Smooth muscle cell of the brain vasculature (primary cell): ENCODE measurements around the gene CAMK1D.
"Not testable (repeated sequence)": the region's sequence is repeated elsewhere in the genome, so short reads cannot be mapped to it uniquely, and the experiment has no call there.

Source experiments
- DNase-seq: peaks from one replicate; pipeline ENCODE4 v3.0.0-alpha.2; 2012; ENCODE audit warnings: low read depth, low spot score

Gene CAMK1D

DNA sequence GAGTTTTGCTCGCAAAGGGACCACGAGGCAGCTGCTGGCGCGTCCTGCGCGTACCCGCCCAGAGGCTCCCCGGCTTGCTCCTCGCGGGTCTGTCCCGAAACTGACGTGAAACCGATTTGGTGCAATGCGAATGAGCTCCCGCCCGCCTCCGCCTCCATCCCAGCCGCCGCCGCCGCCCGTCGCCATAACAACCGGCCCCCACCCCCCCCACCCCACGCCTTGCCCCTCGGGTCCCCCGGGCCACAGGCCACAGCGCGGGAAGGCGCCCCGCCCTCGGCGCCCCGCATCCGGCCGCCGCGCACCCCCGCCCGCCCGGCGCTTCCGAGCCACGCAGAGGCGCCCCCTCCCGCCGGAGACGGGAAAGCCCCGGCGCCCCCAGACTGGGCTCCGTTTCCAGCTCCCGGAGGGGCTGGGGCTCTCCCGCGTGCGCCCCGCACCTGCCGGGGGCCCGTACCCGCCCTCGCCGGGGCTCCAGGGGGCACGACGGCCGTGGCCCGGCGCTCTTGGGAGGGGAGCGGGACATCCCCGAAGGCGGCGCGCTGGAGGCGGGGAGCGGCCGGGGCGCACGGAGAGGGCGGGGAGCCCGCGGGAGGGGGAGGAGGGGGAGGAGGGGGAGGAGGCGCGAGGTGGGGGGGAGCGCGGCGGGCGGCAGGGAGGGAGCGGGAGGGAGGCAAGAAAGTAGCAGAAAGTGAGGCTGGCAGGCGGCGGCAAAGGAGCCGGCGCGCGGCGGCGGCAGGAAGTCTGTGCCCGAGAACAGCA, at the start of gene CAMK1D:
Gene CAMK1D (plus strand): TSS at position 678 of the 759 bp plus-strand sequence.
- peak; percentile 17 for DNase-seq

DNA sequence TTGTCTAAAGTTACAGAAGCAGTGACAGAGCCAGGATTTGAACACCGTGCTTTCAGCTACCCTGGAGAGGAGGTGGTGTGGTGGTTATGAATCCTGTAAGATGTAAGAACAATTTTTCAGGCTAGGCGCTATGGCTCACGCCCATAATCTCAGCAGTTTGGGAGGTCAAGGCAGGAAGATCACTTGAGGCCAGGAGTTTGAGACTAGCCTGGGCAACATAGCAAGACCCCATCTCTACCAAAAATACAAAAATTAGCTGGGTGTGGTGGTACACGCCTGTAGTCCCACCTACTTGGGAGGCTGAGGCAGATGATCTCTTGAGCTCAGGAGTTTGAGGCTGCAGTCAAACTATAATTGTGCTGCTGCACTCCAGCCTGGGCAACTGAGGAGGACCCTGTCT, 48.3 kb upstream of the CAMK1D start:
- not testable (repeated sequence) for DNase-seq

DNA sequence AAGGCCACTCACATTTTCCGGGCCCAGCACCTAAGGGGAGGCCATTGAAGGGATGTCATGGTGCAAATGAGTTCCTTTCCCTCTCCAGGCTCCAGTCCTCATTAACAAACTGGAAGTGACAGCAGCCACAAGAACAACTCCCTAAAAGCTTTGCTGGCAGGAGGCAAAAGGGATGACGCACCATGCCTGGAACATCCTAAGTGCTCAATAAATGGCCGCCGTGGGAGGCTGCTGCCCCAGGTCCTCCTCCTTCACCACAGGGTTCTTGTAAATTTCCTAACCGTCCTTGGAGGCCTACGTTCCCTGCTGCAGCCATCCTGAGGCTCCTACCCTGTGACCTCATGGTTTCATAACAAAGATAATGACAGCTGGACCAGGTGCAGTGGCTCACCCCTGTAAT, 41.3 kb upstream of the CAMK1D start:
- no peak for DNase-seq

- DNase-seq = no peak
Measured at GRCh38 chr10:12308736-12309375, 40.5 kb upstream of the CAMK1D start.

DNA sequence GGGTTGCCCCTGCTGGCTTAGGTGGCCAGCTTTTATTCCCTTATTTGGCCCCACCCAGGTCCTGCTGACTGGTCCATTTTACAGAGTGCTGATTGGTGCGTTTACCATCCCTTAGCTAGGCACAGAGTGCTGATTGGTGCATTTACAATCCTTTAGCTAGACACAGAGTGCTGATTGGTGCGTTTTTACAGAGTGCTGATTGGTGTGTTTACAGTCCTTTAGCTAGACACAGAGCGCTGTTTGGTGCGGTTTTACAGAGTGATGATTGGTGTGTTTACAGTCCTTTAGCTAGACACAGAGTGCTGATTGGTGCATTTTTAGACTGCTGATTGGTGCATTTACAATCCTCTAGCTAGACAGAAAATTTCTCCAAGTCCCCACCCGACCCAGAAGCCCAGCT, 39.6 kb upstream of the CAMK1D start:
- DNase-seq = not testable (repeated sequence)

DNA sequence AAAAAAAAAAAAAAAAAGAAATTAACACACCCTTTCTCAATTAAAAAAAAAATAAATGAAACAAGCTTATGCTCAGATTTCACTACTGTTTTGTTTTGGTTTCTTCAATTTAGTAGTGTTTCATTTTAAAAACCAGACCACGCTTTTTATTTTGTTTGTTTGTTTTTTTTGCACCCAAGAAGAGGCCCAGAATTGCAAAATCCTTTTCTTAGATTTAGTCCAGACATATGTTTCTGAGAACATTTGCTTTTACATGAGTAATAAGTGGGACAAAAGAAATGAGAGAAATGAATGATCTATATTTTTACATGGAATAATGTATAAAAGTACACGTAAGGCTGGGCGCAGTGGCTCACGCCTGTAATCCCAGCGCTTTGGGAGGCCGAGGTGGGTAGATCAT, 34.5 kb upstream of the CAMK1D start:
- no peak for DNase-seq

- DNase-seq = no peak
Measured at GRCh38 chr10:12319076-12319475, 30.3 kb upstream of the CAMK1D start.

GRCh38 chr10:12320892-12321291, 28.5 kb upstream of the CAMK1D start:
- no peak for DNase-seq

DNA sequence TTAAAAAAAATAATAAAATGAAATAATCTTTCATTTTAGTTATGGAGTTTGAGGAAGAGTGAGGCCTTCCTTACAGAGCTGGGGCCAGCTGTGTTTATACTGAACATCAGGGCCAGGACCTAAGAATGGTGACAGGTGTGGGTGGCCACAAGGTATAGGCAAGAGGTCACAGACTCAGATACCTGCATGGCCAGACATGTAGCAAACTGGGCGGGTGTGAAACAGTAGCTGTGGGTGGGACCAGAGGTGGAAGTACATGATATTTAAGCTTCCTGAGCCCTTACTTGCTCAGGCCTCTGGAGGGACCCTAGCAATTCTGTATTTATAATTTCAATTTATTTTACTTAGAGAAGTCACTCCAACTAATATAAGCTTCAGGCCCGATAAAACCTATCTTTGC, 27.7 kb upstream of the CAMK1D start:
- no peak for DNase-seq

- DNase-seq = no peak
Measured at GRCh38 chr10:12322583-12323131, 26.7 kb upstream of the CAMK1D start.

DNA sequence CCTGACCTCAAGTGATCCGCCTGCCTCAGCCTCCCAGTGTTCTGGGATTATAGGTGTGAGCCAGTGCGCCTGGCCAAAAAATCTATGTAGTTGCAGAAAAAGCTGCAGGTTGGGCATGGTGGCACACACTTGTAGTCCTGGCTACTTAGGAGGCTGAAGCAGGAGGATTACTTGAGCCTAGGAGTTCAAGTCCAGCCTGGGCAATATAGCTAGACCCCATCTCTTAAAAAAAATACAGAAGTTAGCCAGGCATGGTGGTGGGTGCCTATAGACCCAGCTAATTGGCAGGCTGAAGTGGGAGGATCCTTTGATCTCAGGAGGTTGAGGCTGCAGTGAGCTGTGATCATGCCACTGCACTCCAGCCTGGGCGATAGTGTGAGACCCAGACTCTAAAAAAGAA, 24.8 kb upstream of the CAMK1D start:
- no peak for DNase-seq

GRCh38 chr10:12327074-12327473, 22.3 kb upstream of the CAMK1D start:
- no peak for DNase-seq

GRCh38 chr10:12327476-12327875, 21.9 kb upstream of the CAMK1D start:
- no peak for DNase-seq

GRCh38 chr10:12328312-12328711, 21.0 kb upstream of the CAMK1D start:
- not testable (repeated sequence) for DNase-seq

GRCh38 chr10:12332572-12333379, 16.6 kb upstream of the CAMK1D start:
- no peak for DNase-seq

DNA sequence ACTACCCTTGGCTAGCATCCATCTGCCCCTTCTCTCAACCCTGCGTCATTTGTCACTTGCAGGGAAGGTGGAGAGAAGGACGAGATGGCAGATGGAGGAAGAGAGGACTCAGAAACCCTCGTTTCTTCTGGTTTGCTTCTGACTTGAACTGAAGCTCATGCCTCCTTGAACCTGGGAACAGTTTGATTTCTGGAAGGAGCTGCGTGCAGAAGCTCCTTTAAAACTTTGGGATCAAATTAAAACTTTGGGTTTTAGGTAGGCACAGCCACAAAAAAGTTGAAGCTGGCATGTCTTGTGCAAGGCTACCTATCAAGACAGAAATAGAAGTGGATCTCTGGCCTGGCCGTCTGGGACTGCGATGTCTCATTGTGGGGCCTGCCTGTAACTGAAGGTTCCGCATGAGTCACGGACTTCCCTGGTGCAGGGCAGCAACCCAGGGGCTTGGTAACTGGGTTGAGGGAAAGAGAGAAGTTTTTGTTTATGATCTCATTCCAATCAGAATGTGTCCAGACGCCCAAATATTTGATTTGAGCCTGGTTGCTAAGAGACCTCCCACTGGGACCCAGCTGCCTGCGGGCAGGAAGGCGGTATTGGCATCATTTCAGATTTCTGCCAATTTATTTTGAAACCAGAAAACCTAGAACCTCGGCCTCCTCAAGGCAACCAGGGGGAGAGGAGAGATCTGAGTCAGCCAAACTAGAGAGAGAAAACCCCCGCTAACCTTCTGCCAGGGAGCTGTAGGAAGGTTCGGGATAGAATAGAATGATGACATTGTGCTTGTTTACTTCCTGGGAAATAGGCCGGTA, 15.8 kb upstream of the CAMK1D start:
- DNase-seq = peak; percentile 96

DNA sequence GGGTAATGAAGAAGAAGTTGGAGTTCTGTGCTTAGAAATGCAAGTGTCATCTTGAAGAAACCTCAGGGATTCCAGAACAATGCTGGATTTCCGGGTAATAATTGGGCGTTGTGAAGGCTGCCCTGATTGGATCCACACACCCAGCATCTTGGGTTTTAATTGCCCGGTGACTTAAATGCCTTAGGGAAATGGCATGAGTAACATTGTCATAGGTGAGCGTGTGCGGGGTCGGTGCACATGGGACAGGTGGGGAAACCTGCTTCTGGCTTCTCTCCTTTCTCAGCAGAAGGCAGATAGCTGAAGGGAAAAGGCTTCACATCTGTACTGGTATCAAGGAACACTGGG, 15.2 kb upstream of the CAMK1D start:
- DNase-seq = no peak

- DNase-seq = not testable (repeated sequence)
Measured at GRCh38 chr10:12335169-12335568, 14.2 kb upstream of the CAMK1D start.

DNA sequence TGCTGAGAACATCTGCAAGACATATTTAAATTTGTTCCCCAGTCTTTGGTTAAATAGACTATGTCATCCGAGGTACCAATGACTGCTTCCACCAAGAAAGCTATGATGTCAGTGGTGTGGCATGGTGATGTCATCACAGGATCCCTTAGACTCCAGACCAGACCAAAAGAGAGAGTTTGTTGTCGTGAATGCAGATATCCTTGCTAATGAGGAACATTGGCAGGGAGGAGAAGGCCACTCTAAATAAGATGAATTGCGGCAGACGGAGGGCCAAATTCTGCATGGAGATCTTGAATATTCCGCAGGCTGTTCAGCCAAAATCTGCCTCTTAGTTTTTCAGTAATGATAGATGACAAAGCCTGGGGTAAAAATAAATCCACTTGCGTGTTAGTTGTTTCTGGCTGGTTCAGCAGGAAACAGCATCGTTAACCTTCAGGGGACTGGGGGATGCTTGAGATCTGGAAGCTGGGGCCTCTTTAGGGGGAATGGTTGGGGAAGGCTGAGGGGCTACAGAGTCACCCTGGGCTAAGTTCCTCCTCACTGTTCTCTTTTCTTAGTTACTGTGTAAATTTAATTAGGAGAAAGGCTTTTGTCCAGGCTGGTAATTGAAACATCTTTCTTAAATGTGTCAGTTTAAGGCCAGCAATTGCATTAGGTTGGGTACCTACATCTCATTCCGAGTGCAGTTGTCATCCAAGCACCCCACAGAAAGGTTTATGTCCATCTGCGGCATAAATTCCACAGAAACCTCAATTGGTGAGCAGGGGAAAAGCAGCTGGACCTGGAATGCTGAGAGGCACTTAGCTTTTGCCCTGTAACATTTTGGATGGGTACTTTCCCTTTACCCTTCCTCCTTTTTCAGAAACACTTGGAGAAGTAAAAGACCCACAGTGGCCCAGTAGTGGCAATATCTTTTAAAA, 11.6 kb upstream of the CAMK1D start:
- DNase-seq = no peak

GRCh38 chr10:12338981-12339380, 10.4 kb upstream of the CAMK1D start:
- DNase-seq = no peak
